ENCODE data around the gene GABRG3. TPM values are rescaled to one million over a fixed set of nuclear protein-coding genes. Genes with fewer than 3 reads are reported as not detected.

GABRG3 gene
- total RNA-seq, 1 donor from 2014 or later = not detected

DNA sequence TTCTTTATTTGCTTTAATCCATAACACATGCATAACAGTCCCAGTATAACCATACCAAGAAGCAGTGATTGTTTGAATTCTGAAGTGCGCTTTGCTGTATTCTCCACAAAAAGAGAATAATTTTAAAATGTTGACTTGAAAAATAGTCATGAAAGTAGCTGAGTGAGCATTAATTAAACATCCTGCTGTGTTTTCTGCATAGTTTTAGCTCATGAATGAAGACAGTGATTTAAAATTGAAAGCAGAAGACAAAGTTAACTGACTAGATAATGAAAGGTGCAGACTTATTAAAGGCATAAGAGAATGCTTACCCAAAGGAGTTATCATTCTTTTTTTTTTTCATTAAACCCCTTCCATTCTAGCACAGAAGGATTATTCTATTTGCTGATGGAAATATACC lies 143.5 kb downstream of the GABRG3 start:
- DNase-seq (no peak), ATAC-seq (no peak)
- intact Hi-C loops (cut with DNase I) = no loop called here
- Histone ChIP-seq H3K4me3 (no peak overlapping the region), H3K4me1 (no peaks in the 10 kb centered on the region), H3K27me3 (ENCODE audit: low read depth) (no peaks in the 10 kb centered on the region), H3K36me3 (no peaks in the 10 kb centered on the region), H3K27ac (no peak overlapping the region), H3K9me3 (peaks cover 4% of the 10 kb centered on the region)
- TF ChIP-seq, protein P1, sequence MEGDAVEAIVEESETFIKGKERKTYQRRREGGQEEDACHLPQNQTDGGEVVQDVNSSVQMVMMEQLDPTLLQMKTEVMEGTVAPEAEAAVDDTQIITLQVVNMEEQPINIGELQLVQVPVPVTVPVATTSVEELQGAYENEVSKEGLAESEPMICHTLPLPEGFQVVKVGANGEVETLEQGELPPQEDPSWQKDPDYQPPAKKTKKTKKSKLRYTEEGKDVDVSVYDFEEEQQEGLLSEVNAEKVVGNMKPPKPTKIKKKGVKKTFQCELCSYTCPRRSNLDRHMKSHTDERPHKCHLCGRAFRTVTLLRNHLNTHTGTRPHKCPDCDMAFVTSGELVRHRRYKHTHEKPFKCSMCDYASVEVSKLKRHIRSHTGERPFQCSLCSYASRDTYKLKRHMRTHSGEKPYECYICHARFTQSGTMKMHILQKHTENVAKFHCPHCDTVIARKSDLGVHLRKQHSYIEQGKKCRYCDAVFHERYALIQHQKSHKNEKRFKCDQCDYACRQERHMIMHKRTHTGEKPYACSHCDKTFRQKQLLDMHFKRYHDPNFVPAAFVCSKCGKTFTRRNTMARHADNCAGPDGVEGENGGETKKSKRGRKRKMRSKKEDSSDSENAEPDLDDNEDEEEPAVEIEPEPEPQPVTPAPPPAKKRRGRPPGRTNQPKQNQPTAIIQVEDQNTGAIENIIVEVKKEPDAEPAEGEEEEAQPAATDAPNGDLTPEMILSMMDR (IDR thresholded peaks at IDR 0.05) = no peak

GRCh38 chr15:27119695-27120266 lies 148.8 kb downstream of the GABRG3 start:
- Histone ChIP-seq H3K4me3 (no peak overlapping the region), H3K9me3 (peaks cover 4% of the 10 kb centered on the region), H3K4me1 (no peaks in the 10 kb centered on the region), H3K36me3 (no peaks in the 10 kb centered on the region), H3K27ac (no peak overlapping the region), H3K27me3 (ENCODE audit: low read depth) (no peaks in the 10 kb centered on the region)
- no peak for ATAC-seq
- intact Hi-C loops (cut with DNase I) = no loop called here
- TF ChIP-seq, protein P1 (IDR thresholded peaks at IDR 0.05) = no peak
- no peak for DNase-seq

GRCh38 chr15:27121672-27122071 lies 150.7 kb downstream of the GABRG3 start:
- no peak overlapping the region for H3K27ac ChIP-seq
- DNase-seq (no peak), ATAC-seq (no peak)
- TF ChIP-seq, protein P1 (IDR thresholded peaks at IDR 0.05) = no peak
- intact Hi-C loops (cut with DNase I) = no loop called here
- H3K9me3 ChIP-seq = peaks cover 1% of the 10 kb centered on the region
- H3K4me1 ChIP-seq = no peaks in the 10 kb centered on the region
- no peaks in the 10 kb centered on the region for H3K36me3 ChIP-seq
- H3K4me3 ChIP-seq = no peak overlapping the region
- H3K27me3 ChIP-seq (ENCODE audit: low read depth) = no peaks in the 10 kb centered on the region

GRCh38 chr15:27123291-27123690 lies 152.3 kb downstream of the GABRG3 start:
- Histone ChIP-seq H3K27me3 (ENCODE audit: low read depth) (no peaks in the 10 kb centered on the region), H3K4me3 (no peak overlapping the region), H3K27ac (no peak overlapping the region), H3K4me1 (no peaks in the 10 kb centered on the region), H3K9me3 (no peaks in the 10 kb centered on the region), H3K36me3 (no peaks in the 10 kb centered on the region)
- DNase-seq = no peak
- TF ChIP-seq, protein P1 (IDR thresholded peaks at IDR 0.05) = no peak
- intact Hi-C loops (cut with DNase I) = no loop called here
- no peak for ATAC-seq

GRCh38 chr15:27123808-27124207 lies 152.8 kb downstream of the GABRG3 start:
- Histone ChIP-seq H3K4me1 (no peaks in the 10 kb centered on the region), H3K9me3 (no peaks in the 10 kb centered on the region), H3K27ac (no peak overlapping the region), H3K27me3 (ENCODE audit: low read depth) (no peaks in the 10 kb centered on the region), H3K4me3 (no peak overlapping the region), H3K36me3 (no peaks in the 10 kb centered on the region)
- no peak for DNase-seq
- ATAC-seq = no peak
- intact Hi-C loops (cut with DNase I) = no loop called here
- TF ChIP-seq, protein P1 (IDR thresholded peaks at IDR 0.05) = no peak
